ENCODE measurements around the gene GPATCH8. TPM values are rescaled to one million over a fixed set of nuclear protein-coding genes. Genes with fewer than 3 reads are reported as not detected.

Gene GPATCH8
- total RNA-seq, 4 donors from 2014 or later = 15.3 to 35.5 (median 24.9) TPM

DNA sequence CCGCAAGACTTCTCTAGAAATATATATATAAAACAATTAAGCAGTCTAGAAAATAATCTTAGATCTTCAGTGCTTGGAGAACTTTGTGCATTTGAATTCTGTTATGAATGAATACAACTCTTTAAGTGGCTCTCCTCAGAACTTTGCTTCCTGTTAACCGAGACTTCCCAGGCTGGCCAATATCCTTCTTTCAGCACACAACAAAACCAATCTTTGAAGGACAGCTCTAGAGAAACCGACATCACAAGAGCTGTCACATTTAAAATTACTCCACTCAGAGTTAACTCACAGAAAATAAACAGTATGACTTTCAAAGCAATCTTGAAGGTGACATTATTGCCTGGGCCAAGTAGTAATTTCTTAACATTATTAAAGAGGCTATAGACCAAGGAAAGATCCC, 64.0 kb downstream of the GPATCH8 start:
- TF ChIP-seq POLR2A (IDR thresholded peaks at IDR 0.05) = no peak
- TF ChIP-seq CTCF (IDR thresholded peaks at IDR 0.05) = no peak
- H3K36me3 ChIP-seq = peaks cover 3 to 28% (median 3%) of the 10 kb centered on the region in 3 donors
- peaks cover 0 to 22% (median 0%) of the 10 kb centered on the region in 3 donors for H3K4me1 ChIP-seq
- no peaks in the 10 kb centered on the region for H3K9me3 ChIP-seq
- 73 to 75% methylated on average over 3 of the region's 3 CpGs for WGBS, 2 donors
- intact Hi-C loops (cut with DNase I) = no loop called here
- H3K27ac ChIP-seq = peak overlapping the region in 1 of 4 donors; percentile 3
- H3K27me3 ChIP-seq = no peaks in the 10 kb centered on the region
- DNase-seq = no peak
- H3K4me3 ChIP-seq = no peak overlapping the region

DNA sequence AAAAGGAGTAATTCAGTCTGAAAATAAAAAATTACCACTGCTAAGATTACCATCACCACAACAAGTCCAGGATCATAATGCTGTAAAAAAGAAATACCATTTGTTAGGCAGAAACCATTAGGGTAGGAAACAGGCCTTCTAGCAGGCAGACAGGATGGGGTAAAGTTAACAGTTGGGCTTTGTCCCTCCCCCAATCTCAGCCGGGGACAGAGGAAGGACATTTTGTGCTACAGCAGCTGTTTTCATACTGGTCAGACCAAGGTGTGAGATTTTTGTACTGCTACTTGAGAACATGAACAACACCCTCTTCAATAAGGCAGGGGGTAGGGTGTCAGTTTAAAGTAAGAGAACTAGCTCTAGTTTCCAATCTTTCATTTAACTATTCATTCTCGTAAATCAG, 64.6 kb downstream of the GPATCH8 start:
- 50 to 72% methylated on average over 2 of the region's 2 CpGs for WGBS, 2 donors
- no peak for TF ChIP-seq POLR2A (IDR thresholded peaks at IDR 0.05)
- TF ChIP-seq CTCF (IDR thresholded peaks at IDR 0.05) = no peak

GRCh38 chr17:44436336-44436735, 66.9 kb downstream of the GPATCH8 start:
- no peak for TF ChIP-seq POLR2A (IDR thresholded peaks at IDR 0.05)
- TF ChIP-seq CTCF (IDR thresholded peaks at IDR 0.05) = no peak
- Histone ChIP-seq H3K27ac (no peak overlapping the region), H3K36me3 (peaks cover 3 to 49% (median 16%) of the 10 kb centered on the region in 3 donors), H3K9me3 (no peaks in the 10 kb centered on the region), H3K4me1 (peaks cover 0 to 20% (median 0%) of the 10 kb centered on the region in 3 donors), H3K27me3 (no peaks in the 10 kb centered on the region), H3K4me3 (no peak overlapping the region)
- intact Hi-C loops (cut with DNase I) = no loop called here
- no peak for DNase-seq
- WGBS, 2 donors = 84 to 98% methylated on average over 2 of the region's 2 CpGs

More for the DNA sequence above, 64.6 kb downstream of the GPATCH8 start:
- Histone ChIP-seq H3K36me3 (peaks cover 3 to 33% (median 9%) of the 10 kb centered on the region in 3 donors), H3K9me3 (no peaks in the 10 kb centered on the region), H3K4me3 (no peak overlapping the region), H3K27me3 (no peaks in the 10 kb centered on the region), H3K27ac (peak overlapping the region in 1 of 4 donors; percentile 3), H3K4me1 (peaks cover 0 to 20% (median 0%) of the 10 kb centered on the region in 3 donors)
- DNase-seq = no peak
- intact Hi-C loops (cut with DNase I) = no loop called here

- Histone ChIP-seq H3K27me3 (no peaks in the 10 kb centered on the region), H3K36me3 (peaks cover 3 to 87% (median 26%) of the 10 kb centered on the region in 3 donors), H3K9me3 (no peaks in the 10 kb centered on the region), H3K27ac (no peak overlapping the region), H3K4me1 (no peaks in the 10 kb centered on the region), H3K4me3 (no peak overlapping the region)
- 88 to 94% methylated on average over 9 of the region's 9 CpGs for WGBS, 2 donors
- intact Hi-C loops (cut with DNase I) = no loop called here
- DNase-seq = no peak
- TF ChIP-seq CTCF (IDR thresholded peaks at IDR 0.05) = no peak
- TF ChIP-seq POLR2A (IDR thresholded peaks at IDR 0.05) = no peak
Observed at GRCh38 chr17:44432254-44433157, 70.7 kb downstream of the GPATCH8 start.

GRCh38 chr17:44424828-44425461, 78.3 kb downstream of the GPATCH8 start:
- DNase-seq = no peak
- peaks cover 0 to 97% (median 28%) of the 10 kb centered on the region in 3 donors for H3K36me3 ChIP-seq
- TF ChIP-seq POLR2A (IDR thresholded peaks at IDR 0.05) (no peak), CTCF (IDR thresholded peaks at IDR 0.05) (no peak)

More at GRCh38 chr17:44424828-44425461, 78.3 kb downstream of the GPATCH8 start:
- Histone ChIP-seq H3K4me1 (peaks cover 0 to 7% (median 3%) of the 10 kb centered on the region in 3 donors), H3K27ac (no peak overlapping the region), H3K4me3 (no peak overlapping the region), H3K27me3 (no peaks in the 10 kb centered on the region), H3K9me3 (no peaks in the 10 kb centered on the region)
- WGBS, 2 donors = 86 to 89% methylated on average over 3 of the region's 3 CpGs
- intact Hi-C loops (cut with DNase I) = no loop called here

All from esophagus squamous epithelium (tissue), 5 donors.